Activated CD8-positive, alpha-beta T cell treated with anti-CD3 and anti-CD28 coated beads for 36 hours (primary cell): ENCODE measurements around the gene NUDT14. TPM values are rescaled to one million over a fixed set of nuclear protein-coding genes. Genes with fewer than 3 reads are reported as not detected.

Experiments used
- ATAC-seq: fragments of 200-7000 bp; cut with Tn5 transposase; one replicate; pipeline ENCODE4 v1.10.0; 2021; ENCODE audit warnings: mild to moderate bottlenecking, moderate library complexity
- CTCF ChIA-PET: fragments of 350-600 bp; sonication (Branson Sonifier 250); formaldehyde crosslinking; loops from one replicate; lab custom pipeline; 2021; ENCODE audit warnings: antibody characterized with exemption; lab: Charles Lee
- POLR2A ChIA-PET: fragments of 350-600 bp; sonication (Branson Sonifier 250); formaldehyde crosslinking; loops from one replicate; lab custom pipeline; 2021; ENCODE audit warnings: antibody characterized with exemption; lab: Charles Lee
- DNase-seq: peaks from one replicate; pipeline ENCODE4 v3.0.0-alpha.2; 2020
- H3K27ac Mint-ChIP-seq: one replicate; pipeline ENCODE4 v1.8.0; 2021; ENCODE audit warnings: mild to moderate bottlenecking, mixed read lengths
- H3K27me3 Mint-ChIP-seq: one replicate; pipeline ENCODE4 v1.8.0; 2021; ENCODE audit warnings: mixed read lengths
- H3K36me3 Mint-ChIP-seq: one replicate; pipeline ENCODE4 v1.8.0; 2021; ENCODE audit warnings: low read depth, mixed read lengths
- H3K4me1 Mint-ChIP-seq: one replicate; pipeline ENCODE4 v1.8.0; 2021; ENCODE audit warnings: low read depth, mixed read lengths
- H3K4me3 Mint-ChIP-seq: one replicate; pipeline ENCODE4 v1.8.0; 2021; ENCODE audit warnings: mild to moderate bottlenecking, moderate library complexity, mixed read lengths
- H3K9me3 Mint-ChIP-seq: one replicate; pipeline ENCODE4 v1.8.0; 2021; ENCODE audit warnings: mixed read lengths
- CTCF ChIP-seq: fragments of 200-600 bp; IDR thresholded peaks from one replicate; pipeline ENCODE4 v1.8.0; 2022; ENCODE audit warnings: antibody characterized with exemption, mild to moderate bottlenecking
- intact Hi-C: fragments of 100-400 bp; cut with micrococcal nuclease; formaldehyde crosslinking; loops from one replicate; pipeline ENCODE4 v1.10.0; 2022
- total RNA-seq, 2 experiments: library from RNA; stranded (reverse); gene quantifications; one replicate each; pipeline ENCODE4 v1.2.3, GENCODE V29; 2021

Gene NUDT14
- total RNA-seq, 2 experiments from 2014 or later: 9.3 to 9.7 TPM

GRCh38 chr14:105209091-105209490 is 28.0 kb upstream of the NUDT14 start:
- POLR2A ChIA-PET: no interaction called here
- intact Hi-C loops: no loop called here
- DNase-seq (no peak), ATAC-seq (no peak)
- Mint-ChIP-seq H3K27me3 (peaks cover 2% of the 10 kb centered on the region), H3K36me3 (no peaks in the 10 kb centered on the region), H3K27ac (no peak overlapping the region), H3K4me3 (no peak overlapping the region), H3K4me1 (peaks cover 8% of the 10 kb centered on the region), H3K9me3 (no peaks in the 10 kb centered on the region)
- no peak for TF ChIP-seq CTCF
- CTCF ChIA-PET: no interaction called here

- H3K9me3 Mint-ChIP-seq: no peaks in the 10 kb centered on the region
Observed at GRCh38 chr14:105208738-105209075, 27.6 kb upstream of the NUDT14 start.

GRCh38 chr14:105207996-105208737 is 27.1 kb upstream of the NUDT14 start:
- POLR2A ChIA-PET: no interaction called here
- Mint-ChIP-seq H3K27ac (no peak overlapping the region), H3K4me1 (peaks cover 9% of the 10 kb centered on the region), H3K4me3 (no peak overlapping the region), H3K27me3 (peaks cover 2% of the 10 kb centered on the region), H3K36me3 (no peaks in the 10 kb centered on the region), H3K9me3 (no peaks in the 10 kb centered on the region)
- intact Hi-C loops: no loop called here
- no peak for DNase-seq
- no peak for ATAC-seq
- TF ChIP-seq CTCF: no peak
- CTCF ChIA-PET: no interaction called here

More at GRCh38 chr14:105208738-105209075, 27.6 kb upstream of the NUDT14 start:
- peaks cover 2% of the 10 kb centered on the region for H3K27me3 Mint-ChIP-seq
- no peak overlapping the region for H3K4me3 Mint-ChIP-seq
- TF ChIP-seq CTCF: no peak
- intact Hi-C loops: no loop called here
- H3K4me1 Mint-ChIP-seq: peaks cover 9% of the 10 kb centered on the region
- ATAC-seq (no peak), DNase-seq (no peak)
- no peak overlapping the region for H3K27ac Mint-ChIP-seq
- ChIA-PET CTCF (no interaction called here), POLR2A (no interaction called here)
- H3K36me3 Mint-ChIP-seq: no peaks in the 10 kb centered on the region

- Mint-ChIP-seq H3K27me3 (peaks cover 2% of the 10 kb centered on the region), H3K9me3 (no peaks in the 10 kb centered on the region), H3K4me3 (no peak overlapping the region), H3K4me1 (peaks cover 9% of the 10 kb centered on the region), H3K27ac (no peak overlapping the region), H3K36me3 (no peaks in the 10 kb centered on the region)
- ChIA-PET POLR2A (no interaction called here), CTCF (interaction anchor here (1.0 kb wide), 1 partner anchor 144 kb away, joined by 3 read pairs; no protein-coding TSS in a partner anchor)
- no peak for TF ChIP-seq CTCF
- intact Hi-C loops: no loop called here
- DNase-seq (no peak), ATAC-seq (no peak)
Observed at GRCh38 chr14:105207460-105207901, 26.4 kb upstream of the NUDT14 start.

- intact Hi-C loops: no loop called here
- CTCF ChIA-PET: interaction anchor here (1.0 kb wide), 1 partner anchor 145 kb away, joined by 3 read pairs; no protein-coding TSS in a partner anchor
- H3K9me3 Mint-ChIP-seq: no peaks in the 10 kb centered on the region
- H3K4me1 Mint-ChIP-seq: peaks cover 12% of the 10 kb centered on the region
- no peaks in the 10 kb centered on the region for H3K36me3 Mint-ChIP-seq
- POLR2A ChIA-PET: no interaction called here
- DNase-seq (no peak), ATAC-seq (no peak)
- H3K27me3 Mint-ChIP-seq: peaks cover 2% of the 10 kb centered on the region
- H3K27ac Mint-ChIP-seq: no peak overlapping the region
- no peak overlapping the region for H3K4me3 Mint-ChIP-seq
- TF ChIP-seq CTCF: no peak
Observed at GRCh38 chr14:105206873-105207272, 25.8 kb upstream of the NUDT14 start.
